GM19240 (cell line): Measurements from ENCODE around the gene LAPTM5.
"Not testable (repeated sequence)": the region's sequence is repeated elsewhere in the genome, so short reads cannot be mapped to it uniquely, and the experiment has no call there.

Source experiments
- DNase-seq: peaks from one replicate; pipeline ENCODE4 v3.0.0; 2011; ENCODE audit warnings: low spot score; ENCODE audit not compliant: insufficient read length

Gene LAPTM5

DNA sequence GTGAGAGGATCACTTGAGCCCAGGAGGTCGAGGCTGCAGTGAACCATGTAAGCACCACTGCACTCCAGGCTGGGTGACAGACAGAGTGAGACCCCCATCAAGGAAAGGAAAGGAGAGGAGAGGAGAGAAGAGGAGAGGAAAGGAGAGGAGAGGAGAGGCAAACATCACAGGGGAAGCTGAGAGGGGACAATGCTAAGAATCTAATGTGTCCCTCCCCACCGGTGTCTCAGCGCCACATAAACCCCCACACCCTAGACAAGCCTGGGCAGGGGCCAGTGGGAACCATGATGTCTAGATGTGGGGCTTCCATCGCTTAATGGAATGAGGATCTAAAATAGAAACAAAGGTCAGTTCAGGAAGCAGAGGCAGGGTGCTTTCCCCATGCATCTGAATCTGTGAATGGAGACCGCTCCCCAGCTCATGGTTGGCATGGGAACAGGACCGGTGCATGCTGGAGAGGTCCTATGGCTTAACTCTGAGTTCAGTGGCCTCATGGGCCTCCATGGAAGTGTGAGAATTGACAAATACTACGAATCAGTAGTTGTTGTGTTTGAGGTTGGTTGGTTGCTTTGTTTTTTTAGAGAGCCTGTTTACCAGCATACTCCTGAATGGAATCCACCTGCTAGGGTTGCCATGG lies 16.3 kb upstream of the LAPTM5 start:
- no peak for DNase-seq

DNA sequence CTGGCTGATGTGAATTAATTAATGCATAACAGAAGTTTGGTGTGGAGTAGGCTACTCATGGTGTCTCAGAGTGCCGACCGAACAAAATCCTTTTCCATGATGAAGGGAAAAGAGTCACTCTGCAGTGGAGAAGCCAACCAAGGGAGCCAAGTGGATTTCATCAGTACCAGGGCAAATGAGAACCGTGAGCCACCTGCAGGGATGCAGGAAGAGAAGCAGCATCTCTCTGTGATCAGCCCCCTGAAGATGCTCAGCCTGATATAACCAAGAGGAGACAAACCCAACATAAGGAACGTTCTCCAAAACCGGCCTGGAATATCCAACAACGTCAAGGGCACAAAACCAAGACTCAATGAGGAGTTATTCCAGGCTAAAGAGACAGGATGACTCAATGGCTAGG lies 13.4 kb upstream of the LAPTM5 start:
- DNase-seq, result no peak

DNA sequence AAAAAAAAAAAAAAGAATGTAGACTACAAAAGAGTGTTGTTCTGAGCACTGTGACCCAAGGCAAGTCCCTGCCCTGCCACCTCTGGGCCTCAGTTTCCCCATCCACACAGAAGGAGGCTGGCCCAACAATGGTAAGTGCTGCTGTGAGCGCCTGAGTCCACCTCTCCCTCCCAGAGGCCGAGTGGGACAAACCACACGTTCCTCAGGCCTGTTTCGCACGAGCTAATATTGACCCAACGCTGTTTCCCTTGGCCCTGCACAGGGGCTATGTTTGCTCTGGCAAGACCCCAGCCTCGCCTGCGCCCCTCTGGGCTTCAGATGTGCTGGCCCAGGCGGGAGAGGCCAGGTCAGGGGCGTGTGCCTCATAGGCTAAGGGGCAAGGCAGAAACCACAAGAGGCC lies 12.6 kb upstream of the LAPTM5 start:
- DNase-seq, result no peak

DNA sequence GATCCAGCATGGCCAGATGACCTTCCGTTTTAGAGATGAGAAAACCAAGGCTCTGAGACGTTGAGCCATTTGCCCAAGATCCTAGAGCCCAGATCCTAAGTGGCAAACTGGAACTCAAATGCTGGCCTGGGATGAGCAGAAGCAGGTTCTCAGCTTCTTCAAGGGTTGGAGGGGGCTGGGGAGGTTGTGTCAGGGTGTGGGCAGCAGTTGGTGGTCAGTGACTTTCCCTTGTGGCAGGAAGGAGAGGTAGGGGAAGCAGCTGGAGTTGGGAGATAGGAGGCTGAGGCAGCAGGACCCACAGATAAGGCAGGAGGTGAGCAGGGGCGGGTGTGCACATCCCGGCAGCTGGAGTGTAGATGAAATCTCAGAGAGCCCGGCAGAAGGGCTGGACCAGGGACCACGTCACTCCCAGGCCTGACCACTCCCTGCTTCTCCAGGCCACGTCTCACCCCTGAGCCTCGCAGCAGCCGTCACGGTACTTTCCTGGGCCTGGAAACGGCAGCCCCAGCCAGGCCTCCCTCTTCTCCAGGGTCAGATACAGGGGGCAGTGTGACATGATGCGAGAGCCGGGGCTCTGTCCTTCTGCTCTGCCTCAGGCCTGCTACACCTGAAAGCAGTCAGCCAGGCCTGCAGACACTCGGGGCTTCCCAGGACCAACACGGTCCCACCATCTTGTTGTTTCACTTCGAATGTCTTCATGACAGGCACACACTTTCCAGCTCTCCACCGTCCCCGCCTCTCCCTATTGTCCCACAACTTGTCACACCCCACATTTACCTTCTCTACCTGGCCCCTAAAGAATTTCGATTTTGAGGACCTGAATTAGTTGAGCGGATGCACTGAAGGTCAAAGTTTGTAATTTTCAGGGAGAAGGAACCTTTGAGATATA lies 11.5 kb upstream of the LAPTM5 start:
- DNase-seq, result no peak

DNA sequence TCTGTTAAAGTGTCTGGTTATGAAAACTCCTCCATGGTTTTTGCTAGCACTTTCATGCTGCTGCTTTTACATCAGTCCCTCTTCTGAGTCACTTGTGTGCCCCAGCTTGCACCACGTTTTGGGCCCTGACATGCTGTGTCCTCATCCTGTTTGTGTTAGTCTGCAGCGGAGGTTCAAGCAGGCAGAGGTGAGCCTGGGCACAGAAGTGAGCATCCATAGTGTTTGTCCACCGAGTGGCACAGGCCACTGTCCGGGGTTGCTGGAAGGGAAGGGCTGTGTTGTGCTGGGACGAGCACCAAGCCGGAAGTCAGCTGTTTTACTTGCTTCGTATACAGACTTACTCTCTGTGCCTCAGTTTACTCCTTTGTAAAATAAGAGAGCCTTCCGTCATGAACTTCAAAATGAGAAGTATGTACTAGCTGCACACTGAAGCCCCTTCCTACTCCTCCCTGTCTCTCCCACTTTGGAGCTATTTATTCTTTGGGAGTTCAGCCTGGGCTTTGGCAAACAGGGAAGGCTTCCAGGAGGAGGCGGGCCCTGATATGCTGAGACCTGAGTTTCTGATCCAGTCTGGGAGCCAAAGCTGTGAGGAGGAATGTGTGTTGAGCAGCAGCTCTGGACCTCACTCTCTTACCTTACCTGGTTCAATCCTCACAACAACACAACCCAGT lies 10.7 kb upstream of the LAPTM5 start:
- DNase-seq, result no peak

DNA sequence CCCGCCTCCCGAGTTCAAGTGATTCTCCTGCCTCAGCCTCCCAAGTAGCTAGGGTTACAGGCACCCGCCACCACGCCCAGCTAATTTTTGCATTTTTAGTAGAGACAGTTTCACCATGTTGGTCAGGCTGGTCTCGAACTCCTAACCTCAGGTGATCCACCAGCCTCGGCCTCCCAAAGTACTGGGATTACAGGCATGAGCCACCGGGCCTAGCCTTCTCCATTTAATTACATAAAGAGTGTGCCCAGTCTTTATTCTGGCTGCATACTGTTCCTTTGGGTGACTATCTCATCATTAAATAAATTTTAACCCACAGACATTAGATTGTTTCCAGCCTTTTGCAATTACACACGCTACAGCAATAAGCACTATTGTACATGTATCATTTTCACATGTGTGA lies 9.4 kb upstream of the LAPTM5 start:
- DNase-seq, result not testable (repeated sequence)

DNA sequence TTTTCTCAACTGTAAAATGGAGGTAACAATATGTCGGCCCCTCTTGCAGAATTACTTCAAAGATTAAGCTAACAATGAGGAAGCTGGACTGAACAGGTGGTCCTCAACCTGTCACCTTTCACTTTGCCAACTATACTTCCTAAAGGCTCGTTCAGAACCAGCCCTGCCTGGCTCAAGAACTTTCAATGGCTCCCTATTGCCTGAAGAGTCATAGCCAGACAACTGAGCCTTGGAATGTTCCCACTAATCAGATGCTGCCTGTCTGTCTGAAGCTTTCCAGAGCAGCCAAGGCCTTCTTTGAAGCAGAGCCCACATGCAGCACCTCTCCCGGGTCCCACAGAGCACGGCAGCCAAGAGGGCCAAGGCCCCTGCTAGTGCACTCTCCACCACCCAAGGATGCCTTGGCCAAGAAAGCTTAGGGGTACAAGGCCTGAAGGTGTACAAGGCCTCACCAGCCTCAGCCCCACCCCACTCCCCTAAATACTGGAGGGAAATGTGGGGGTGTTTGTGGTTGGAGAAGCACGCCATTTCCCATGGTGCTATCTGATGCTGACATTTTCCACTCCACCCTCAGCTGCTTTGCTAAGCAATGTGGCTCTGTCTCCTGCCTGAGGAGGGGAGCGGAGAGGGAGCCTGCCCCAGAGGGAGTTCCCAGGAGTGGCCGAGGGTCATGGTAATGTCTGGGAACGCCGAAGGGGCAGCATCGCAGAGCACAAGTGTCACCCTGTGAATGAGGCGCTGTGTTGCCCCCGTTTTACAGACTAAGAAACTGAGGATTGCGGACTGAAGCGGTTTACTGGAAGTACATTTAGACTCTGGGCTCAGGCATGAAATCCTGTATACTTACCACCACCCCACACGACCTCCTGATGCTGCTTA lies 8.2 kb upstream of the LAPTM5 start:
- DNase-seq, result no peak

DNA sequence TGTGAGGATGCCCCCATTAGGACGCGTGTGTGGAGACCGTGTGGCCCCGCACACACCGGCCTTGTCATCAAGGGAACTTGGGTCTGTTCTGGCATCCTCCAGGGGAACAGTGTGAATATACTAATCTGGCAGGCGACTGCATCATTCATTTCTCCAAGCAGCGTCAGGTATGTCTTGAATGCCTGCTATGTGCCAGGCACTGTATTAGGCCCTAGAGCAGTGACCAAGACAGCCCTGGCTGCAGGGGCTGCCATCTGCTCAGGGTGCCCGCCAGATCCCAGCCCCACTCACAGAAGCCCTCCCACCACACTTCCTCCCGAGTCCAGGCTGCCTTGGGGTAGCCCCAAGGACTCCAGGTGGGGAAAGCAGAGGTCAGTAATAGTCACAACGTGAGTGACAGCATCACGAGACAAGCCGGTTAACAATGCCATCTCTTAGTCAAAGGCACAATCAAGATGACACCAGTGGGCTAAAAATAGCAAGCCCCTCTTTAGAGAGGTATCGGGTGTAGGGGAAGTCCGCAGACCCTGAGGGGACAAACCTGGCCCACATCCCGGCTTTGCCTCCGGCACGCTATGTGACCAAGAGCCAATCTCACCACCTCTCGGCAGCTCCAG lies 7.5 kb upstream of the LAPTM5 start:
- no peak for DNase-seq

DNA sequence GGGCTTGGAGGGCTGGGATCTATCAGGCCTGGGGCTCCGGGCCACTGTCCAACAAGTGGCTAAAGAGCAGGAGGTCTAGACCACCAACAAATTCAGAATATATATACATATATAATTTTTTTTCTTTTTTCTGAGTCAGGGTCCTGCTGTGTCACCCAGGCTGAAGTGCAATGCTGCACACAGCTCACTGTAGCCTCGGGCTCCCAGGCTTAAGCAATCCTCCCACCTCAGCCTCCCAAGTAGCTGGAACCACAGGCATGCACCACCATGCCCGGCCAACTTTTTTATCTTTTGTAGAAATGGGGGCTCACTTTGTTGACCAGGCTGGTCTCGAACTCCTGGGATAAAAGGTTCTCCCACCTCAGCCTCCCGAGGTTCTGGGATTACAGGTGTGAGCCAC lies 6.8 kb upstream of the LAPTM5 start:
- DNase-seq, result no peak

DNA sequence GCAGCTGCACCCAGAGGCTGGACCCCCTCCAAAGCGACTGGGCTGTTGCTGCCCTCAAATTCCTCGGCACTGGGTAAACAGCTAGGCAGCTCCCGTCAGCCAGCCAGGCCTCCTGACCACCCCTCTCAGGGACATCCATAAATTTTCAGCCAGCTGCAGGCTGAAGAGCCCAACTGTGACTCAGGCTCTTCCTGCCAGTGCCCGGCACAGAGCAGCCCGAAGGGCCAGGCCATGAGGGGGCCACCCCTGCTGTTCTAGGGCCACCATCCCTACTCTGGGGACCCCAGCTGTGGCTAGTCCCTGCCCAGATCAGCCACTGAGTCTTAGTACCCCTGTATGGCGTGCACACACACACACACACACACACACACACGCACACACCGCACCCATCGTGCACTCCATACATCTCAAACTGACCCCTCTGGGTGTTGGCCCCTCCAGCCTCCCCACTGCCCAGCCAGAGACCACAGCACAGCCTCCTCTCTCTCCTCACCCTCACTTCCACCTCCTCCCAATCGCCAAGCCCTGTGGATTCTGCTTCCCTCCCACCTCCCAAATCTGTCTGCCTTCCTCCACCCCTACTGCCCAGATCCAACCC lies 6.2 kb upstream of the LAPTM5 start:
- DNase-seq, result no peak

DNA sequence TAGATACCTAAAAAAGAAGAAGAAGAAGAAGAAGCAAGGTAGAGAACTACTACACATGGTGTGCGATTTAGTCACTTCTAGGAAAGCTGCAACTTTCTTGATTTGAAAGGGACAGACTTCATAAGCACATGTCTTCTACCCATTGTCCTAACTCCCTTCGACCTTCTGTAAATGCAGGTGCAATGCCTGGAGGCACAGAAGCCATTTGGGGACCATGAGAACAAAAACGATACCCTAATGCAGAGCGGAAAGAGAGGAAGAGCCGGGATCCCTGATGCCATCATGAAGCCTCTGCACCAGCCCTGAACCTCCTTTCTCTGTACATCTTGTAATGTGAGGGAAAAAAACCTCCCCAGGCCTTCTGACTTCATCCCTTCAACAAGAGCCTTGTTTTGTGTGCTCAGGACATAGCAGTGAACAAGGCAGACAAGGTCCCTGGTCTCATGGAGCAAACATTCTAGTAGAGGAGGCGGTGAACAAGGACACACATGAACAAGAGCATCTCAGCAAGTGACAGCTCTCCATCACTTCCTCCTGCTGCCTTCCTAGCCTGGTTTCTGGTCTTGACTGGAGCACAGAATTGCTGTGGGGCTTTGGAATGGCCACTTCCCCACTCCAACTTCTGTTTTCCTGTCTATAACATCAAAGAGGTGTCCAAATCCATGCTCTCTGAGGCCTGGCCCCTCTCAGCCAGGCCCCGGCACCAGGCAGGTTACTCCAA lies 5.5 kb upstream of the LAPTM5 start:
- no peak for DNase-seq

DNA sequence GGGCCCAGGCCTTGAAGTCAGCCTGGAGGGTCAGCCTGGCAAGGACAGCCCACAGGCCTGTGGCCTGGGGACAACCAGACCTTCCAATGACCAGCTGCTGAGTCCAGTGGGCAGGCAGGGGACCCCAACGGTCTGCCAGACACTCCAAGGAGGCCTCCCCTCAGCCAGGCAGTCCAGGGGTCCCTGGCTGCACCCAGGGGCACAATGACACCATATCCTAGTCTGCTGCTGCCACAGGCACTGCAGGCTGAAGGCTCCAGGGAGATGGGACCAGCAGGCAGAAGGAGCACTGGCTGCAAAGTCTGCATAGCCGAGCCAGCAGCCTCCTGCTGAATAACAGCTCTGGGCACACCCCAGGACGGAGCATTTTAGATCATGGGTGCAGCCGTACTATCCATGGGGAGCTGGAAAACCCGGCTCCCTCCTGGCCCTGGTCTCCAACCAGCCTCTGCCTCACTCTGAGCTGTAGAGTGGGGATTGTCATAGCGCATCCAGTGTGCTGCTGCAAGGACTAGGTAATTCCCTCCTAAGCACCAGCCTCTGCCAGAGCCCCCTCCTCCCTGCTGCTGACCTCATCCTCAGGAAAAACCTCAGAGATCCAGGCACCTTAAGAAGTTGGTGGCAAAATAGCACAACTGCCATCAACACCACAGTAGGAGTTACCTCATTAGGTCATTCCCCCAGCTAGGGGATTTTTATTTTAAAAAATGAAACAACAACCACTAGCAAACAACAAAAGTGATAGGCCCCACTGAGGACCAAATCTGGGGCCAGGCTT lies 4.8 kb upstream of the LAPTM5 start:
- DNase-seq, result no peak

DNA sequence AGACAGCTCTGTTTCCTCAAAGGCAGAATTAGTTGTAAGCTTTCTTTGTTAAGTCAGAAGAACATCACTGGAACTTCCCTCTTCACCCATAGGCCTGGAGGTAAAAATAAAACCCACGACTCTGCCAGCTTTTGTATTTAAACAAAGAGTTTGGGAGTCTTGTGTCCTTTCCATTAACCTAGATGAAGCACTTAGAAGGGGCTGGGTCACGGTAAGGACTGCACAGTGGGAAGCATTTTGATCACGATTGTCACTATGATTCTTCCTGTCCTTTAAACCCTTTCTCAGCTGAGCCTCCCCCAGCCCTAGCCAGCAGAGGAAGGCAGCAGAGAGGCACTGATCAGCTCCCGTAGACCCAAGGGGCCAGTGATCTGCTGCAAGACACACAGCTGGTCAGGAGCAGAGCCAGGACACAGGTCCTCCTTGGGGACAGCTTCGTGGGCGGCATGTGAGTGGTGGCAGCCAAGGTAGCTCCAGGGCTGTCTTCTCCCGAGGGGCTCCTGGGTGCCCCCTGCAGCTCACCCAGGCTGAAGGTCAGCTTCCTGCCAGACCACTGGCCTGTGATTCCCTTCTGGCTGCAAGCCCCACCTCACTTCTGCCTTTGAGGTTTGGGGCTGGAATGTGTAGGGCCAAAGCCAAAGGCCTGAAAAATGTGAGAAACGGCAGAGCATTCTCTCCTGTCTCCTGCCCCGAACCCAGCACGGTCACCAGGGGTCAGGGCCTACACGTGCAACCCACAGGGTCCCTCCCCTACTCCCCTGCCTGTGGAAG lies 4.0 kb upstream of the LAPTM5 start:
- DNase-seq, result no peak

DNA sequence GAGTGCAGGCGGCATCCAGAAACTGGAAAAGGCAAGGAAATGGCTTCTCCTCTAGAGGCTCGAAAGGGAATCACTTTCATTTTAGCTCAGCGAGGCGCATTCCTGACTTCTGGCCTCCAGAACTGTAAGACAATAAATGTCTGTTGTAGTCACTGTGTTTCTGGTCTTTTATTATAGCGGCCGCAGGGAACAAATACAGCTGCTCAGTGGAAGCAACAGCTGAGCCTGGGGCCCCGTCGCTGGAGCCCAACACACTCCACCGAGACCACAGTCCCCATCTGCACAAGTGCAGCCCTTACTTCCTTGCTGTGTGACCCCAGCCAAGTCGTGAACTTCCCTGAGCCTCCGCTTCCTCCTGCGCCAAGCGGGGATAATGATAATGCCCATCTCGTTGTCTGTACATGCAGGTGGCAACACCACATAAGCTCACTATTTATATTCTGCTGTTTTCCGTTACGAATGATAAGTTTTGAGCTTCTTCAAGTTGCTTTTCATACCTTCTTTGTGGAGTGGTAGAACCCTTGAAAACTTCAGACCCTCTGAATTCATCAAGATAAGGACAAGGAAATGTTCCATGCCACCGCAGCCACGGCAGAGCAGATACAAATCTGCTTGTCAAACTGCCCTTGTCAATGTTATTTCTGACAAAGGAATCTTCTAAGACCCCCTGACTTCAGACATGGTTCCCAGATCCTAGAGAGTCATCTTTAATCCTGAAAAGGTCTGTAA lies 3.2 kb upstream of the LAPTM5 start:
- DNase-seq, result no peak

DNA sequence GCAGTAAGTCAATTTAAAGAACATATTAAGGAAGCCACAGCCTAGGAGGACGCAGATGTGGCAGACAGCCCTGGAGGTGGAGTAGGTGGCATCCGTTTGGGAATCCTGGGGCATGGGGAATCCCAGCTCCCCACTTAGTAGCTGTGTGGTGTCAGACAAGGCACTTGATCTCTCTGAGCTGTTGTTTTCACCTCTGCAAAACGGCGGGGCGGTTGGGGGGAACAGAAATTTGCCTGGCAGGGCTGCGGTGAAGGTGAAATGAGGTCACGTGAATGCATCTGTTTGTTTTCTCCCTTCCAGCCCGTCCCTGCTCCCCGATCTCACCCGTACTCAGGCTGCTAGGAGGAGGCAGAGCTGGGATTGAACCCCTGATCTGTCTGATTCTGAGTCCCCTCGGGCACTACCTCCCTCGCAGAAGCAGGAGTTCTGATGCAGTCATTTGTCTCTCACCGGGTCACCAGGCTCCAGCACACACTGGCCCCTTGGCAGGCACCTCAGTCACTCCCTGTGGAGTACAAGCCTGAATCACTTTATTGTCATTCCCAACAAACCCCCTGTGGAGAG lies 2.2 kb upstream of the LAPTM5 start:
- DNase-seq, result no peak

DNA sequence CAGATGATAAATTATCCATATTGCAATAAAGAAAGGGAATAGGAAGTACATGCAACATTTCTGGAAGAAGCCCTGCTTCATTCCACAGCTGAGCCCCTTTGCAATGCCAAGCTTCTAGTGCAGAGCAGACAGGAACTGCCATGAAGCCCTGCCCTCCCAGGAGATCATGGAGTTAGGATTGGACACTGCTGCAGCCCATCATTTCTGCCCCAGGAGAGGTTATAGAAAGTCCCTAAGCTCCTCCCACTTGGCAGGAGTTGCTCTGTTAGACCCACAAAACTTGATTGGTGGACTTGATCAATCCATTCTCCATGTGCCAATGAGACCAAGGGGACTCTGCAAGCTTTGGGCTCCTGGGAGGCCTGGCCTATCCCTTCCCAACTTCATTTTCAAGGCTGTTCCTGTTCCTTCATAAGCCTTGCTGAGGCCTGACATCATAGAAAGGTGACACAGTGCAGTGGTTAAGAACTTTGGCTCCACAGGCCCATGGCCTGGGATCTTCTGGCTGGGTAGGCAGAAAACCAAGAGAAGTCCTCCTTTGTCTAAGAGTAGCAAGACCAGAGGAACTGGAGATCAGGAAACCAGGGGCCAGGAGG lies 1.3 kb upstream of the LAPTM5 start:
- peak; percentile 41 for DNase-seq

DNA sequence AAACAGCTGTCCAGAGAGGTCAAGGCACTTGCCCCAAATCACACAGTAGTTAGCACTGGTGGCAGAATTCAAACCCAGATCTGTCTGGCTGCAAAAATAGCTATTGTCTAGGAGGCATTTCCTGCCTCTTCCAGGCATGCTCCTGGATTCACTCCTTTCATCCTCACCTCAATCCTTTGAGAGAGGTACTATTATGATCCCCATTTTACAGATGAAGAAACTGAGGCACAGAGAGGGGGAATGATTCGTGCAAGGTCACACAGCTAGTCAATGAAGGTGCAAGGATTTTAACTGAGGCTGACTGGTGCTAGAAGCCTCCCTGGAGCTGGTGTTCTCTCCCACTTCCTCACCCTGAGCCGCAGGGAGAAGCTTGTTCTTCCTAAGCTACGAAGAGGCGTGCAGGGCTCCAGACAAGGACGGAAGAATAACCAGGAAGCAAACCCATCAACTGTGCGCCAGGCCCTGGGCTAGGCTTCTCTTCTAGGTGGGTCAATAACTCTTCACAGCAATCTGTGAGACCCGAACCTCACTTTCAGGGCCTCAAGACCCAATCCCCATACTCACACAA lies 631 bp upstream of the LAPTM5 start:
- no peak for DNase-seq
